PFSK-1 (cell line): Measurements from ENCODE around the gene FRMD4B.

ENCODE experiments used
- FOXP2 ChIP-seq: optimal IDR thresholded peaks from 2 replicates; pipeline ENCODE3; 2011; ENCODE audit warnings: borderline replicate concordance, control low read depth, inconsistent platforms; ENCODE audit not compliant: insufficient read depth; ENCODE audit errors: extremely low read length, extremely low read depth
- POLR2AphosphoS5 ChIP-seq: IDR thresholded peaks from 2 replicates; pipeline ENCODE4 v1.6.1; 2012; ENCODE audit warnings: low read depth, mild to moderate bottlenecking, control low read depth, low read length, moderate library complexity

DNA sequence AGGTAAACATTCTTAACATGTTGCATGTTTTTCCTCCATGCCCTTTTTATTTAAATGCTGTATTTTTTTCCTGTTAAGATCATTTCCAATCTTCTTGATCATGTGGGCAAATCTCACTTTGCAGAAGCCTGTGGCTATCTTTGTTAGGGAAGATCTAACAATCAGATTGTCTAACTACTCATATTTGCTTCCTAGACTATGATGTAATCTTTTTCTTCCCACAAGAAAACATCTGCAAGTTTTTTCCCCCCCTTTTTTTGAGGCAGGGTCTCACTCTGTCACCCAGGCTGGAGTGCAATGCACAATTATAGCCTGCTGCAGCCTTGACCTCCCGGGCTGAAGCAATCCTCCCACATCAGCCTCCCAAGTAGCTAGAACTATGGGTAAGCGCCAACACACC is 248.5 kb downstream of the FRMD4B start:
- TF ChIP-seq POLR2AphosphoS5 (no peak), FOXP2 (no peak)
